Nephron (organoid): Measurements from ENCODE around the gene NCAM2.

Source experiments
- H3K27ac Mint-ChIP-seq, 3 experiments: 2 replicates each; pipeline ENCODE4 v1.8.0; 2020; ENCODE audit warnings: mixed read lengths in 3 of 3, mild to moderate bottlenecking in 2 of 3, moderate library complexity in 1 of 3
- H3K27me3 Mint-ChIP-seq: 2 replicates; pipeline ENCODE4 v1.8.0; 2021; ENCODE audit warnings: low read depth, mild to moderate bottlenecking, moderate library complexity, mixed read lengths
- H3K36me3 Mint-ChIP-seq: 2 replicates; pipeline ENCODE4 v1.8.0; 2020; ENCODE audit warnings: low read depth, mixed read lengths
- H3K4me1 Mint-ChIP-seq: 2 replicates; pipeline ENCODE4 v1.8.0; 2020; ENCODE audit warnings: mixed read lengths
- H3K4me3 Mint-ChIP-seq, 3 experiments: 2 replicates each; pipeline ENCODE4 v1.8.0; 2020; ENCODE audit warnings: mild to moderate bottlenecking in 3 of 3, mixed read lengths in 3 of 3, moderate library complexity in 2 of 3
- H3K9me3 Mint-ChIP-seq: 2 replicates; pipeline ENCODE4 v1.8.0; 2020; ENCODE audit warnings: mixed read lengths
- CTCF ChIP-seq, 3 experiments: fragments of 200-600 bp; sonication (generic); IDR thresholded peaks; one replicate each; pipeline ENCODE4 v1.5.0; 2021; ENCODE audit warnings: antibody characterized with exemption in 3 of 3; ENCODE audit not compliant: unreplicated experiment in 3 of 3

Gene NCAM2

GRCh38 chr21:21232320-21232719 is 234.1 kb downstream of the NCAM2 start:
- no peaks in the 10 kb centered on the region for H3K36me3 Mint-ChIP-seq
- H3K9me3 Mint-ChIP-seq = no peaks in the 10 kb centered on the region
- H3K4me1 Mint-ChIP-seq = peaks cover 5% of the 10 kb centered on the region
- no peak overlapping the region for H3K27ac Mint-ChIP-seq
- no peaks in the 10 kb centered on the region for H3K27me3 Mint-ChIP-seq
- no peak overlapping the region for H3K4me3 Mint-ChIP-seq
- peak; percentile 56 to 66 (median 56) for TF ChIP-seq CTCF (IDR thresholded peaks at IDR 0.05; ENCODE audit: unreplicated experiment in 3 of 3)

- Mint-ChIP-seq H3K27me3 (no peaks in the 10 kb centered on the region), H3K27ac (peak overlapping the region in 1 of 3 experiments; percentile 15), H3K36me3 (no peaks in the 10 kb centered on the region), H3K9me3 (no peaks in the 10 kb centered on the region), H3K4me3 (no peak overlapping the region), H3K4me1 (peaks cover 5% of the 10 kb centered on the region)
- no peak for TF ChIP-seq CTCF (IDR thresholded peaks at IDR 0.05; ENCODE audit: unreplicated experiment in 3 of 3)
Observed at GRCh38 chr21:21233051-21233450, 234.8 kb downstream of the NCAM2 start.

- H3K27ac Mint-ChIP-seq = no peak overlapping the region
- no peak for TF ChIP-seq CTCF (IDR thresholded peaks at IDR 0.05; ENCODE audit: unreplicated experiment in 3 of 3)
- peaks cover 5% of the 10 kb centered on the region for H3K4me1 Mint-ChIP-seq
- H3K36me3 Mint-ChIP-seq = no peaks in the 10 kb centered on the region
- no peak overlapping the region for H3K4me3 Mint-ChIP-seq
- H3K27me3 Mint-ChIP-seq = no peaks in the 10 kb centered on the region
- no peaks in the 10 kb centered on the region for H3K9me3 Mint-ChIP-seq
Observed at GRCh38 chr21:21236996-21237395, 238.8 kb downstream of the NCAM2 start.

- Mint-ChIP-seq H3K36me3 (no peaks in the 10 kb centered on the region), H3K4me1 (no peaks in the 10 kb centered on the region), H3K4me3 (no peak overlapping the region), H3K27me3 (no peaks in the 10 kb centered on the region), H3K9me3 (no peaks in the 10 kb centered on the region), H3K27ac (no peak overlapping the region)
- TF ChIP-seq CTCF (IDR thresholded peaks at IDR 0.05; ENCODE audit: unreplicated experiment in 3 of 3) = no peak
Observed at GRCh38 chr21:21238629-21239400, 240.6 kb downstream of the NCAM2 start.

- Mint-ChIP-seq H3K4me3 (no peak overlapping the region), H3K27ac (no peak overlapping the region), H3K36me3 (no peaks in the 10 kb centered on the region), H3K27me3 (no peaks in the 10 kb centered on the region), H3K4me1 (no peaks in the 10 kb centered on the region), H3K9me3 (no peaks in the 10 kb centered on the region)
- TF ChIP-seq CTCF (IDR thresholded peaks at IDR 0.05; ENCODE audit: unreplicated experiment in 3 of 3) = no peak
Observed at GRCh38 chr21:21241391-21241790, 243.2 kb downstream of the NCAM2 start.

GRCh38 chr21:21246007-21246406 is 247.8 kb downstream of the NCAM2 start:
- Mint-ChIP-seq H3K4me3 (no peak overlapping the region), H3K4me1 (no peaks in the 10 kb centered on the region)
- no peak for TF ChIP-seq CTCF (IDR thresholded peaks at IDR 0.05; ENCODE audit: unreplicated experiment in 3 of 3)

More at GRCh38 chr21:21246007-21246406, 247.8 kb downstream of the NCAM2 start:
- Mint-ChIP-seq H3K27ac (no peak overlapping the region), H3K36me3 (no peaks in the 10 kb centered on the region), H3K9me3 (no peaks in the 10 kb centered on the region), H3K27me3 (no peaks in the 10 kb centered on the region)
